Measurements from ENCODE around the gene ESF1. TPM values are rescaled to one million over a fixed set of nuclear protein-coding genes. Genes with fewer than 3 reads are reported as not detected.

ESF1 gene, protein sequence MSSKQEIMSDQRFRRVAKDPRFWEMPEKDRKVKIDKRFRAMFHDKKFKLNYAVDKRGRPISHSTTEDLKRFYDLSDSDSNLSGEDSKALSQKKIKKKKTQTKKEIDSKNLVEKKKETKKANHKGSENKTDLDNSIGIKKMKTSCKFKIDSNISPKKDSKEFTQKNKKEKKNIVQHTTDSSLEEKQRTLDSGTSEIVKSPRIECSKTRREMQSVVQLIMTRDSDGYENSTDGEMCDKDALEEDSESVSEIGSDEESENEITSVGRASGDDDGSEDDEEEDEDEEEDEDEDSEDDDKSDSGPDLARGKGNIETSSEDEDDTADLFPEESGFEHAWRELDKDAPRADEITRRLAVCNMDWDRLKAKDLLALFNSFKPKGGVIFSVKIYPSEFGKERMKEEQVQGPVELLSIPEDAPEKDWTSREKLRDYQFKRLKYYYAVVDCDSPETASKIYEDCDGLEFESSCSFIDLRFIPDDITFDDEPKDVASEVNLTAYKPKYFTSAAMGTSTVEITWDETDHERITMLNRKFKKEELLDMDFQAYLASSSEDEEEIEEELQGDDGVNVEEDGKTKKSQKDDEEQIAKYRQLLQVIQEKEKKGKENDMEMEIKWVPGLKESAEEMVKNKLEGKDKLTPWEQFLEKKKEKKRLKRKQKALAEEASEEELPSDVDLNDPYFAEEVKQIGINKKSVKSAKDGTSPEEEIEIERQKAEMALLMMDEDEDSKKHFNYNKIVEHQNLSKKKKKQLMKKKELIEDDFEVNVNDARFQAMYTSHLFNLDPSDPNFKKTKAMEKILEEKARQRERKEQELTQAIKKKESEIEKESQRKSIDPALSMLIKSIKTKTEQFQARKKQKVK
- 11.5 and 17.3 TPM in 2 replicates for total RNA-seq (2014; rRNA removed; shearing (Covaris generic))

DNA sequence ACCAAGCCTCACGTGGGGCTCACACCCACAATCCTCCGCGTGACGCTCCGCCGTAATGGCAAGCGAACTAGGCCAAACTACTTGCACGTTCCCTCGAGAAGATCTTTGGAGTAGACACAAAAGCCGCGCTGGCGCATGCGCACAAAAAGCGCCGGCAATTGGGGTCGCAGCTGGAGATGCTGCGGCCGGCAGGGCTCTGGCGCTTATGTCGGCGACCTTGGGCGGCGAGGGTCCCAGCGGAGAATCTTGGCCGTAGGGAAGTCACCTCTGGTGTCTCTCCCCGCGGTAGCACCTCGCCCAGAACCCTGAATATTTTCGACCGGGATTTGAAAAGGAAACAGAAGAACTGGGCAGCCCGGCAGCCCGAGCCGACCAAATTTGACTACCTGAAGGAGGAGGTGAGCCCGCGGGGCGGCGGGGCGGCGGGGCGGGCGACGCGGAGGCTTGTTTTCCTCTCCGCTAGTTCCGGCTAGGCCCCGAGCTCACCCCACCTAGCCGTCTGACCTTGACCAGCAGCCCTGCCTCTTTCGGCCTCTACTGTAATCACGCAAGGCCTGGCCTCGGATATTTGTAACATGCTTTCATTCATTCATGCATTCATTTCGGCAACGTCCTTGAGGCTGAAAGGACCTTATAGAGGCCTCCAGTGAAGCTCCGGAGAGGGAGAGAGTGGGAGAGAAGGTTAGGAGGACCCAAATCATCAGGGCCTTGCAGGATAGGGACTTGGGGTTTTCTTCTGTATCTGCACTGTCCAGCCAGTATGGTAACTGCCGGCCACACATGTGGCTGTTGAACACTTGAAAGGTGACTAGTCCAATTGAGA, at the start of gene ESF1, which contains the start of gene NDUFAF5:
Gene ESF1 (minus strand): TSS at position 27 of the 823 bp plus-strand sequence. CDS start 1,779 bp downstream, outside the sequence.
Gene NDUFAF5 (plus strand): TSS at position 136 of the 823 bp plus-strand sequence. CDS start 41 bp downstream, at position 177.
- DNase-seq (ENCODE audit: low read depth): peak; percentile 99

DNA sequence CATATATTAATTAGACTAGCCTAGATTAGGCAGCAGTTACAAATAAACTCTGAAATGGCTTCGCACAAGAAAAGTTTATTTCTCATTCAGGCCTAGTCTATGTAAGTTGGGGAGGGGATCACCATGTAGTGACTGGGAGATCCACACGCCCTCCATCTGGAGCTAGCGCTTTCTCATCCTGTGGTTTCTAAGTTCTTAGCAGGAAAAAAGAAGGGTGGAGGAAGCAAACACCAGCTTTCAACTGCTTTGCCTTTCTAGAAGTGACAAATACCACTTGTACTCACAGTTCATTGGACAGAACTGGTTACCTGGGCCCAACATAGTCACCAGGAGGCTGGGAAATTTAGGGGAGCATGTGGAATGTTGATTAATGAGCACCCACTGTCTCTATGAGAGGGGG, 46.8 kb upstream of the ESF1 start:
- DNase-seq (ENCODE audit: low read depth): no peak

DNA sequence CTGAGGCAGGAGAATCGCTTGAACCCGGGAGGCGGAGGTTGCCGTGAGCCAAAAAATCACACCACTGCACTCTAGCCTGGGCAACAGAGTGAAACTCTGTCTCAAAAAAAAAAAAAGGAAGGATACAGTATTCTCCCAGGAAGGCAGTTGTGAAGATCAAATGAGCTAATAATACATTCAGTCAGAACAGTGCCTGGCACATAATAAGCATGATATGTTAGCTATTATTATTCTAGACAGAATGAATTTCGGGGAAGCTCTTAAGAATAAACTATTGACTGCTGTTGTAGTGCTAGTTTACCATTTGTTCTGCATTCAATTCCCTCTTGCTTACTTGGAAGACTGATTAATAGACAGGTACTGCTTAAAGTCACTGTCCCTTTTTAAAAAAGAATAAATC, 40.7 kb upstream of the ESF1 start:
- no peak for DNase-seq (ENCODE audit: low read depth)

DNA sequence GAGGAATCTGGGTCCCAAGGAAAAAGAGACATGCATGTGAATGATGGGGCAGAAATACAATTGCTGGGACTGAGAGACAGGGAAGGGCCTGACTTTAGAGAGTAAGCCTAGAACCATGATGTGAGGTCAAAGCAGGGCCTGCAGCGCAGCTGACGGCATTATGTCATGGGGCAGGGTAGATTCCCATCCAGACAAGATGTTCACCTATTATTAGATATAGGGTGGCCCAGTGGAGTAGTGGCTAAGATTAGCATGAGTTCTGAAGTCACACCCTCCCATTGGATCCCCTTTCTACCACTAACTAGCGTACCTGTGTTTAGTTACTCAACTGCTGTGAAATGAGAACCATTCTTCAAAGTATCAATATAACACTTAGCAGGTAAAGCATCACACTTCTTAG, 39.7 kb upstream of the ESF1 start:
- no peak for DNase-seq (ENCODE audit: low read depth)

DNA sequence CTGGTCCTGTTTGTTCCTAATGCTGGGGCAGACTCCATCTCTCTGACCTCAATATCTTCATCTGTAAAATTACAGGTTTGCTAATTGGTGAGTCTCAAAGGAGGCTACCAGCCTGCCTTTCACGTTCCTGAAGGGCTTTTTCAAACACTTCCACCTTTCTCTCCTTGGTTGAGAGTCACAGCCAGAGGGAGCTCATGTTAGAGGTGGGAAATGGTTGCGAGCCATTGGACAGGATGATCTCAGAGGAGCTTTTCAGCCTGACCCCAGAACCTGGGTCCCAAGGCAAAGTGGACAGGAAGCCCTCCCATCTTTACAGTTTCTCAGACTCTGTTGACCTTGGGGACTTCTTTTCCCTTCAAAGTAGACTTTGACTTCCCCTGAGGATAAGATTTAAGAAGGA, 37.7 kb upstream of the ESF1 start:
- no peak for DNase-seq (ENCODE audit: low read depth)

DNA sequence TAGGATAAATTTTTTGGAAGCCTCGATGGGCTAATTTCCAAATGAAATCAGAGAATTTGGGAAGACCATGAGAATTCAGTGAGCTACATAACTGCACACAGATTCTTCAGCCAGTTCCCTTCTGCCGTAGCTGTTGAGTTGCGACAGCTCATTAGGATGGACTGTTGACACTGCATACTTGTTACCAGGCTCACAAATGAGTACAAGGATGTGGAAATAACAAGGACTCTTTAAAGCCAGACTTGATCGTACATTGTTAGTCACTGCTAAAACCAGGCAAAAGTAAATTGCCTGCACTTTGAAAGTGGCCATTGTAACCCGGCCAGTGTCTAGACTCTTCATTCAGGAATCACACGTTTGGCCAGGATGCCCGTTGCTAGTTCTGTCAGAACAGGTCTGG, 37.2 kb upstream of the ESF1 start:
- no peak for DNase-seq (ENCODE audit: low read depth)

DNA sequence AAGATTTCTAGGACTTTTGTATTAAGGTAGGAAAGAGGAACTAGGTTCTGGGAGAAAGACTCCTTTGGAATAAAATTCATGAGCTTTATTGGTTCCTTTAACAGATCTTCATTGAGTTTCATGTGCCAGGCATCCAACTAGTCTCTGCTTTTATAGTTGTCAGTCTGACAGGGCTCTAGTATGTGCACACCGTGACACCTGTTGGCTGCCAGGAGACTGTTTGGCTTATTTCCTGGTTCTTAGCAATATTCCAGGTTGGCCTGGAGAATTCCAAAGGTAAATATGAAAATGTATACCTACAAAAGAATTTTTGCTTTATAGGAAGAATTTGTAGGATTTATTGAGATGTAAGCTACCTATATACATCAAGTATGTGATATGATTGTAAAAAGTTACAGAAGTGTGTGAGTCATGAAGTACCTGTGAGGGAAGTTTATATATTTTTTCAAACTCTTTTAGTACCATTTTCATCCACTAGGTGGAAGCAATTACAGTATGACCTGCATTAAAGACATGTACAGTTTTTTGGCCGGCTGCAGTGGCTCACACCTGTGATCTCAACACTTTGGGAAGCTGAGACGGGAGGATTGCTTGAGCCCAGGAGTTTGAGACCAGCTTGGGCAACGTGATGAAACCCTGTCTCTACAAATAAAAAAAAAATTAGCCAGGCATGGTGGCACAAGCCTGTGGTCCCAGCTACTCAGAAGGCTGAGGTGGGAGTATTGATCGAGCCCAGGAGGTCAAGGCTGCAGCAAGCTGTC, 35.3 kb upstream of the ESF1 start:
- DNase-seq (ENCODE audit: low read depth): peak; percentile 56

DNA sequence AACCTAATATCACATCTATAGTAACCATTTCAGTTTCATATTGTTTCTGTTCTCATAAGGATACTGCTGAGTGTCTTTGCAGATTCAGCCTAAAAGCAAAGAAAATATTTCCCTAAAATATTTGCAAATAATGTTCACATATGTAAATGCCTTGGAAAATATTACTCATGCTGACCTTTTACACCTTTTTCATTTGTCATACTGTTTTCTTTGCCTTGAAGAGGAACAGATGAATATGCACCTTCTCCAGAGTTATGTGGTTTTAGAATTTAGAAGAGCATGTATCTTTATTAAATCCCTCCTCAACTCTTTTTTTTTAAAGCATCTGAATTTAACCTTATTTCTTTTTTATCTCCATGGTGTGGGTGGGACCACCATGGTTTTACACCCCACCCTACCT, 32.6 kb upstream of the ESF1 start:
- DNase-seq (ENCODE audit: low read depth): no peak

DNA sequence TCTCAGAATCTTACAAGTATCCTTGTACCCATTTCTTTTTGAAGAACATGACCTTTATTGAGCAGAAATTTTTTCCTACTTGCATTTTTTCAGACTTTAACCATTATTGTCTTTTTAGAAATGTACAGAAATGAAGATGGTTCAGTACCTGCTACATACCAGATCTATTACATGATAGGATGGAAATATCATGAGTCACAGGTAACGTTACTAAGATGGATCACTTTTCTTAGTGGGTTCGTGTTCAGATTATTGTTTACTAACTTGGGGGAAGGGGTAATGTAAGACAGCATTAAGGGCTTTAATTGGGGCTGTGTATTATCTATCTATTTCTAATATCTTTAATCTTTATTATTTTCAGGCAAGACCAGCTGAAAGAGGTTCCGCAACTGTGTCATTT, 32.0 kb upstream of the ESF1 start:
- no peak for DNase-seq (ENCODE audit: low read depth)

DNA sequence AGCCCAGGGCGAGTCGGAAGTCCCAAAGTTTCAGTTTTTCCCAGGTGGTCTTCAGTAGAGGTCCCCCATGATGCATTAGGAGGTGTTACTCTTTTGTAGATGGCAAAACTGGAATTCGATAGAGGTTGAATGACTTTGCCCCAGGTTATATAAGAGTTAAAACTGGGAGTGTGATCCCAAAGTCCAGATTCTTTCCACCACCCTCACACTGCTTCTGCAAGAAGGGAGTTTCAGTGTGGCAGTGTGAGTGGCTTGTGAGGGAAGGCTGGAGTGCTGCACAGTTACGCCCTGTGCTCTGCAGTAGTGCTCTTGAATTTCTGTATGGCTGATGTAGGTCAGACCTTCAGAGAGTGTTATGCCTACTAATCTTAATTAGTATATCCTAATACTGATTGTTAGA, 30.0 kb upstream of the ESF1 start:
- no peak for DNase-seq (ENCODE audit: low read depth)

DNA sequence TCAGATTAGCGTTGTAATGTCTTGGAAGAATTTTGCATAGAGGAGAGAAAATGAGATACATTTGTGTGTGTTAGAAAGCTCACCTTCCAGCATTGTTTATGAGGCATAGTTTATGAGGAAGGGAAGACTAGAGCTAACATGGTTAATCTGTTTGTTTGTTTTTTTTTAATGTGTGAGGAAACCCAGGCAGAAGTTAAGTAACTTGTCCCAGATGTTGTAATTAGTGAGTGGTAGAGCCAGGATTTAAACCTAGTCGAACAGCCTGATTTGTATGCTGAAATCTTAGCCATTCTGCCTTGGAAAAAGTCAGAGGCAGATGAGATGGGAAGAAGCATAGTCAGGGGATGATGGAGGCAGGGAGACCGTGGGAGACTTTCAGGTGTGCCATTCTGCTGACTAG, 29.2 kb upstream of the ESF1 start:
- no peak for DNase-seq (ENCODE audit: low read depth)

DNA sequence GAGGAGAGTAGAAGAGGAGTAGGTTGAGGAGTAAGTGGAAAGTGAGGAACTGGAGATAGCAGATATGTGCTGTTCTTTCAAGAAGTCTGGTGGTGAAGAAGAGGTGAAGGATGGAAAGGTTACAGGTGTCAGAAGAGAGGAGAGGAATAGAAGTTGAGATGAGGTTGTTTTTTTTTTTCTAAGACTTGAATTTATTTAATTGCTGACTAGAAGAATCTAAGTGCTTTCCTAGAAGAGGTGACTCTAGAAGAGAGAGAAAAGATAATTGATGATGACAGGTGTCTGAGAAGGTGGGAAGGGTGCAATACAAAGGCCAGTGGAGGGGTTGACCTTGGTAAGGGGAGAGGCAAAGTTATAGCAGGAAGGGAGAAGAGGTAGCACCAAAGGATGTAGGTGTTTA, 25.7 kb upstream of the ESF1 start:
- DNase-seq (ENCODE audit: low read depth): no peak

DNA sequence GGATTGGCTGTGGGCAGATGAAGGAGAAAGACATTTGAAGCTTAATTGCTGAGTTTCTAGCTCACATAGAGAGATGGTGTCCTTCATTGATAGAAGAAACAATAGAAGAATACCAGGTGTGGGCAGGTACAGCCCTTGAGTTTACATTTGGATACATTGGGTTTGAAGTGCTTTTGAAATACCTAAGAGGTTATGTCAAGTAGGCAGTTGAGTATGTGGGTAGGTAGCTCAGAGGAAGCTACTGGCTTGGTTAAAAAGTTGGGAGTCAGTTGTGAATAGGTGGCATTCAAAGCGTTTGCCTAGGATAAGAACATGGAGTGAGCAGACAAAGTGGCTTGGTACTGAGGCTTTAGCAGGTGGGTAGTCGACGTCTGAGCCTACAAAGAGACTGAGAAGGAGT, 25.1 kb upstream of the ESF1 start:
- no peak for DNase-seq (ENCODE audit: low read depth)

DNA sequence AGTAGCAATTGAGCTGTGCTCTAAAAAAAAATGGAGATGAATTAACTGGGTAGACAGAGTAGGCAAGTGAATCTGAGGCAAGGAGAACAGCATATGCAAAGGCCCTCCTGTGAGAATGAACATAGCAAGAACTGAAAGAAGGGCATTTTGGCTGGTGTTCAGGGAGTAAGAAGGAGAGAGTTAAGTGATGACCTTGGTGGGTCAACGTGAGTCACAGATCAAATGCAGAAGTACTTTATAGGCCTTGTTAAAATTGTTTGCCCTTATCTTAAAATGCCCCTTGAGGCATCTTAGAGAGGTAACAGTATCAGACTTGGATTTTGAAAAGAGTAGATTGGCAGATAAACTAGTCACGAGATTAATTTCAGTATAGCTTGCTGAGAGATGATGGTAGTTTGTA, 24.7 kb upstream of the ESF1 start:
- no peak for DNase-seq (ENCODE audit: low read depth)

DNA sequence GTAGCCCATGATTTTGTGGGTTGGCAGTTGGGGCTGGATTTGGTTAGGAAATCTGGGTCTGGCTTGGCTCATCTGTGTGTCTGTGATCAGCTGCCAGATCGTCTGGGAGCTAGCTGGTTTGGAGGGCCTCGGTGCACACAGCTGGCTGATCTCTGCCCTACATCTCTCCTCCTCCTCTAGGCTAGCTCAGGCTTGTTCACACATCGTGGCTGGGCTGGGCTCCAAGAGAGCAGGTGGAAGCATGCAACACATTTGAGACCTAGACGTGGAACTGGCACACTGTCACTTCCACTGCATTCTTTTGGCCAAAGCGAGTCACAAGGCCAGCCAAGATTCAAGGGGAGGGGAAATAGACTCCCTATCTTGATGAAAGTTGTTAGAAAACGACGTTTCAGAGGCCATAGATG, 16.0 kb upstream of the ESF1 start:
- DNase-seq (ENCODE audit: low read depth): peak; percentile 95

DNA sequence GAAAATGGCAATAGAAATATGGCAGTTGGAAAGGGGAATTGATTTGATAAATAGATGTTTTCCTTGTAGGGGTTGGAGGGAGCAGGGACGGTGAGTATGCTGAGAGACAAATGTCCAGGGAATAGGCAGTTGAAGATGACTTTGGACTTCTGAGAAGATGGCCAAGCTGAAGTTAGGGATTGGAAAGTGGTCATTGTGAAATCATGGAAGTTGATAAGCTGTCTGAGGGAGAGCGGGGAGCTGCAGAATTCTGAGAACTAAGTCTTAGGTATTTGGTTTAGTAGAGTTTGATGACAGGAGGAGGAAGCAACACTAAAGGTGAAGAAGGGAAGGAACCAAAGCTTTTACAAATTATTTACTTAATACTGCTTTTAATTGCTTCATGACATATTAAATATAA, 15.3 kb upstream of the ESF1 start:
- no peak for DNase-seq (ENCODE audit: low read depth)

DNA sequence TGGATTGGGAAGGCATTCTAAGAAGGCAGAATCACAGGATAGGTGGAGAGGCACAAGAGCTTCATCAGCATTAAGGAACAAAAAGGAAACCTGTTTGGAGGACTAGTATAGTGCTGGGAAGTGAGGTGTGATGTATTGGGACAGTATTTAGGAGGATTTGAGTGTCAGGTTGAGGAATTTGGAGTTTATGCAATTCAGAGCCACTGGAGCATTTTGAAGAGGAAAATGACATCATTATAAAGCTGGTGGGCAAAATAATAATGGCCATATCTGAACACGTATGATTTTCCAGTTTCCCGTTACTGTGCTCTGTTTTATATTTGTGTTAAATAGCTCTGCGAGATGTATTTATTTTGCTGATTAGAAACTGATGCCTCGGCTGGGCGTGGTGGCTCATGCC, 14.3 kb upstream of the ESF1 start:
- DNase-seq (ENCODE audit: low read depth): no peak

DNA sequence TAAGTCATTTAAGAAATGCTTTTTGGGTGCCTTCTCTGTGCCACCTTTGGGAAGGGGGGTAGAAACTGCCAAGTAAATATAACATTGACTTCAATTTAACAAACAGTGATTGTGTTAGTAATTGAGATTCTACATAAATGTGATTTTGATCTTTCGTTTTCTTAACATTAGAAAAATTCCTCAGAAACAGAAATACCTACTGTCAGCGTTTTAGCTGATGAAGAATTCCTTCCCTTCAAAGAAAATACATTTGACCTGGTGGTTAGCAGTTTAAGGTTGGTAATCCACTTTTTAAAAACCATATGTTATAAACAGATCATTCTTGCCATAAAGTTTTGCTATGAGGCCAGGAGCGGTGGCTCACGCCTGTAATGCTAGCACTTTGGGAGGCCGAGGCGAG, 9.9 kb upstream of the ESF1 start:
- DNase-seq (ENCODE audit: low read depth): no peak

DNA sequence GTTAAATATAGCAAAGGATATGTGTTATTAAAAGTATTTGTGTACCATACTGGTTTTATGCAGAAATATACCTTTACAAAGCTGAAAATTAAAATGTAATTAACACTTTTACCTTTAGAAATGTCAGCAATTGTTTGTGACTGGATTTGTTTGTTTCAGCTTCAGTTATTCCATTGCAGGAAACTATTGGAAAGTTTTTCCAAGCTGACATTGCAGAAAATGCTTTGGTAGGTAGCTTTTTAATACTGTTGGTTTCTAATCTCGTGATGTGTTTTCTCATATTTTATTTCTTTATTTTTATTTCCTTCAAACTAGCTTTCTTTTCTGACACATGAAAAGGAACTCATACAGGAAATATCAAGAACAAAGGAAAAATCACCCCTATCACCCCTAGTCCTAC, 8.3 kb upstream of the ESF1 start:
- DNase-seq (ENCODE audit: low read depth): no peak

DNA sequence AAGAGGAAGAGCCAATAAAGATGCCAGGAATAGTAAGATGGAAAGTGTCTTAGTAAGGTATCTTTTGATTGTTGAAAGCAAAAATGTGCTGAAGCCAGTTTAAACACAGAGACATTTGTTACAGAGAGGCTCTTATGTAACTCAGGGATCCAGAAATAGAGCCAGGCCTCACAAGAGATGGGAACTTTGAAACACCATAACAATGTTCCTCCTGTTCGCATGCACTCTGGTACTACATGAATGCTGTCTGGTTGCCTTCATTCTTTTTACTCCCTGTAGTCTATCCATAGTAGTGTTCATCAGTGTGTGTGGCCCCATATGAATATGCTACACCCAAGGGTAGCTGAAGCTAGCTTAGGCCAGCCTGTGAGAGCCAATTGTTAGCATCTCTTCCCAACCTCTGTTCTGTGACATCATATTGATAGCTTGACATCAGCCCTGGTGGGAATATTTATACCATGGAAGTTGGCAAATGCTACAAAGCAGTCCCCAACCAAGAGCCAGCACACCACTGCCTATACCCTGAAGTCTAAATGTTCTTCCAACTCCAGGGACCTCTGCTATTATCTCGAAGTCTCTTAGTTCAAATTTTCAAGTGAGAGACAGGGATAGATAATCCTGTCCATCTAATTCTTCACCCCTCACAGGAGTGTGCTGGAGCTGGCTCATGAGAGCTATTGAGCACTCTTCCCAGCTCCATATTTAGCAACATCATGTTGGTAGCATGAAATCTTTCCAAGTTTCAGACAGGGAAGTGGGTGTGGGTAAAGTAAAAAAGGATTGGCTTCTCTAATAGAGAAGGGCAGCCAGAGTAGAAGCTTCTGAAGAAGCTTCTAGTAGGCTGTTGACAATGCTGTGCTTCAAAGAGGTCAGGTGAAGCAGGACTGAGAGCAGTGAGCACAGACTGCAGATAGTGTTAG, 7.1 kb upstream of the ESF1 start:
- DNase-seq (ENCODE audit: low read depth): peak; percentile 26
